ENCODE data around the gene LMF1. TPM values are rescaled to one million over a fixed set of nuclear protein-coding genes. Genes with fewer than 3 reads are reported as not detected.

Gene LMF1
- total RNA-seq, 1 donor from 2014 or later, result 26.9 TPM

- no peak for TF ChIP-seq CTCF (IDR thresholded peaks at IDR 0.05)
- intact Hi-C loops (cut with DNase I), result loop anchor here (2.0 kb wide), 1 partner anchor 27 kb away; no protein-coding TSS in a partner anchor
- peak overlapping the region in 1 of 2 donors; percentile 34 for H3K4me3 ChIP-seq
- H3K9me3 ChIP-seq, result no peaks in the 10 kb centered on the region
- no peak for DNase-seq (ENCODE audit: low spot score in 2 of 2)
- H3K27ac ChIP-seq, result peak overlapping the region; percentile 49 to 80
- peaks cover 14% of the 10 kb centered on the region in 2 donors for H3K4me1 ChIP-seq
- H3K36me3 ChIP-seq, result no peaks in the 10 kb centered on the region
- H3K27me3 ChIP-seq, result no peaks in the 10 kb centered on the region
Measured at GRCh38 chr16:987906-988305, 17.1 kb upstream of the LMF1 start.

DNA sequence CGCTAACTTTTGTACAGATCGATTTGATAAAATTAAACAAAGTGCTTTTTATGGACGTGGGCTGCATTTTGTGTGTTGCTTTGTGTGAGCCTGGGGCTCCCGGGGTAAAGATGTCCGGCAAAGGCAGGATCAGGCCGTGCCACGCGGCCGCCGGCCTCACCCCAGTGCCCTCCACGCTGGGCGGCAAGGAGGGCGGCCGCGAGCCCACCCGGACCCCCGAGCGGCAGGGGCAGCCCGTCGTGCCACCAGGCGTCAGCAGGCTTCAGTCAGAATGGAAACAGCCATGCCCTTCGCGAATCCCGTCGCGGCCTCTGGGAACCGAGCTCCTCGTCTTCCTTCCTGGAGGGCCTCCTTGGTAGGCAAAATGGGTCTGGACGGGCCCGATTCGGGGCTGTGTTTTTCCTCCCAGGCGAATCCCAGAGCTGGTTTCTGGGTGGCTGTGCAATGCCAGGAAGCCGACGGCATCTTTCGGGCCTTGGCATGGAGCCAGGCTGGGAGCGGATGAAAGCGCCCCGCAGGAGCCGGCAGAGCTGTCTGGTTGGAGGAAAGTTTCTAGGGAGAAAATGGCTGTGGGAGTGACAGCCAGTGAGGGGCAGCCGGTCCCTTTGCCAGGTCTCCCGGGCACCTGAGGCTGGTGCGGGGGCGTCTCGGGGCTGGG lies 16.3 kb upstream of the LMF1 start:
- DNase-seq (ENCODE audit: low spot score in 2 of 2), result no peak
- H3K27ac ChIP-seq, result peak overlapping the region; percentile 49 to 80
- TF ChIP-seq CTCF (IDR thresholded peaks at IDR 0.05), result no peak
- no peaks in the 10 kb centered on the region for H3K27me3 ChIP-seq
- no peaks in the 10 kb centered on the region for H3K9me3 ChIP-seq
- intact Hi-C loops (cut with DNase I), result no loop called here
- peaks cover 16 to 17% of the 10 kb centered on the region in 2 donors for H3K4me1 ChIP-seq
- no peaks in the 10 kb centered on the region for H3K36me3 ChIP-seq
- peak overlapping the region in 1 of 2 donors; percentile 34 for H3K4me3 ChIP-seq

GRCh38 chr16:986411-986810 lies 15.6 kb upstream of the LMF1 start:
- Histone ChIP-seq H3K27me3 (no peaks in the 10 kb centered on the region), H3K4me3 (no peak overlapping the region), H3K36me3 (no peaks in the 10 kb centered on the region), H3K9me3 (no peaks in the 10 kb centered on the region), H3K4me1 (peaks cover 18 to 19% of the 10 kb centered on the region in 2 donors), H3K27ac (no peak overlapping the region)
- intact Hi-C loops (cut with DNase I), result no loop called here
- DNase-seq (ENCODE audit: low spot score in 2 of 2), result no peak
- TF ChIP-seq CTCF (IDR thresholded peaks at IDR 0.05), result no peak

GRCh38 chr16:985646-986400 lies 15.0 kb upstream of the LMF1 start:
- Histone ChIP-seq H3K27me3 (no peaks in the 10 kb centered on the region), H3K27ac (no peak overlapping the region), H3K9me3 (no peaks in the 10 kb centered on the region), H3K4me3 (no peak overlapping the region), H3K36me3 (no peaks in the 10 kb centered on the region), H3K4me1 (peaks cover 19 to 22% of the 10 kb centered on the region in 2 donors)
- no peak for TF ChIP-seq CTCF (IDR thresholded peaks at IDR 0.05)
- DNase-seq (ENCODE audit: low spot score in 2 of 2), result no peak
- intact Hi-C loops (cut with DNase I), result no loop called here

- Histone ChIP-seq H3K4me3 (no peak overlapping the region), H3K27me3 (peaks cover 6% of the 10 kb centered on the region), H3K4me1 (peaks cover 25 to 26% of the 10 kb centered on the region in 2 donors)
Measured at GRCh38 chr16:984736-985636, 14.2 kb upstream of the LMF1 start.

More at GRCh38 chr16:984736-985636, 14.2 kb upstream of the LMF1 start:
- Histone ChIP-seq H3K27ac (no peak overlapping the region), H3K36me3 (no peaks in the 10 kb centered on the region), H3K9me3 (no peaks in the 10 kb centered on the region)
- DNase-seq (ENCODE audit: low spot score in 2 of 2), result no peak
- intact Hi-C loops (cut with DNase I), result no loop called here
- TF ChIP-seq CTCF (IDR thresholded peaks at IDR 0.05), result no peak

Data from ascending aorta (tissue), 2 donors.